Dermis microvascular lymphatic vessel endothelial cell (primary cell): ENCODE data around the gene SFXN2. TPM values are rescaled to one million over a fixed set of nuclear protein-coding genes. Genes with fewer than 3 reads are reported as not detected.
A peak's percentile ranks its signal among the peaks of the same experiment; 100 is the strongest.
"Not testable (repeated sequence)": the region's sequence is repeated elsewhere in the genome, so short reads cannot be mapped to it uniquely, and the experiment has no call there.

Experiments used
- DNase-seq, 2 donors: peaks; one replicate each; pipeline versions ENCODE4 v3.0.0 to v3.0.0-alpha.2; 2010; ENCODE audit warnings: low read depth in 2 of 2
- total RNA-seq: library from RNA; depleted of rRNA; stranded (reverse); fragments of >200 nt; gene quantifications from 2 replicates; pipeline ENCODE4 v1.2.1, GENCODE V29; 2014

The SFXN2 gene
- total RNA-seq, 1 donor from 2014 or later: 6.9 TPM

GRCh38 chr10:102752934-102753664 lies 38.7 kb downstream of the SFXN2 start:
- DNase-seq: peak; percentile 69 to 81

- DNase-seq: no peak
These were observed 39.3 kb downstream of the SFXN2 start for GRCh38 chr10:102753718-102754117.

GRCh38 chr10:102757323-102757722 lies 42.9 kb downstream of the SFXN2 start:
- no peak for DNase-seq

- peak; percentile 39 to 59 for DNase-seq
These were observed 44.0 kb downstream of the SFXN2 start for GRCh38 chr10:102758240-102758932.

- DNase-seq: not testable (repeated sequence)
These were observed 44.5 kb downstream of the SFXN2 start for GRCh38 chr10:102758933-102759262.

GRCh38 chr10:102759497-102760210 lies 45.2 kb downstream of the SFXN2 start:
- no peak for DNase-seq

GRCh38 chr10:102761981-102762380 lies 47.5 kb downstream of the SFXN2 start:
- no peak for DNase-seq

- DNase-seq: no peak
These were observed 48.1 kb downstream of the SFXN2 start for GRCh38 chr10:102762401-102763015.

GRCh38 chr10:102763037-102763607 lies 48.7 kb downstream of the SFXN2 start:
- DNase-seq: no peak

- DNase-seq: no peak
These were observed 50.2 kb downstream of the SFXN2 start for GRCh38 chr10:102764470-102765161.

GRCh38 chr10:102765336-102765735 lies 50.9 kb downstream of the SFXN2 start:
- no peak for DNase-seq

GRCh38 chr10:102767428-102768160 lies 53.2 kb downstream of the SFXN2 start:
- no peak for DNase-seq

GRCh38 chr10:102769375-102770107 lies 55.1 kb downstream of the SFXN2 start:
- no peak for DNase-seq

GRCh38 chr10:102770108-102770482 lies 55.7 kb downstream of the SFXN2 start:
- no peak for DNase-seq

GRCh38 chr10:102770792-102771191 lies 56.4 kb downstream of the SFXN2 start:
- no peak for DNase-seq

GRCh38 chr10:102773320-102773719 lies 58.9 kb downstream of the SFXN2 start:
- DNase-seq: no peak

- DNase-seq: peak; percentile 80 to 84
These were observed 59.5 kb downstream of the SFXN2 start for GRCh38 chr10:102773986-102774385.

GRCh38 chr10:102775201-102775934 lies 60.9 kb downstream of the SFXN2 start:
- DNase-seq: peak in 1 of 2 donors; percentile 83
